Measurements from ENCODE around the gene GPR84.
A peak's percentile ranks its signal among the peaks of the same experiment; 100 is the strongest.
"Not testable (repeated sequence)": the region's sequence is repeated elsewhere in the genome, so short reads cannot be mapped to it uniquely, and the experiment has no call there.

GPR84 gene

DNA sequence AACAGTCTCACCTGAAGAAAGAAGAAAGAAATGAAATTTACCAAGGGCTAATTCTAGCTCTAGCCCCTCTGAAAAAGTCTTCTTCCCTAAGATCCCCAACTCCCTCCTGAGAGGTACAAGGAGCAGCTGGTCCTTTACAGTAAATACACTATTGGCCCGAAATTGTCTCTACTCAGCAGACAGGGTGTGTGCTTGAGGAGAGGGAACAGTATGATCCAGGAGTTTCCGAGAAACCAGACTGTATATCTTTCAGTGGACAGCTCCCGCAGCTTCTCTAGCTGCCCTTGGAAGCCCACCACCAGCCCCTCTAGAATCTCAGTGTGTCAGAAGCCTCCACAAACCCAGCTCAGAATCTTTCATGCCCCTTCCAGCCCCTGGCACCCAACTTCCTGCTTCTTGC, 8.1 kb downstream of the GPR84 start:
- DNase-seq, result no peak

- no peak for DNase-seq
Observed at GRCh38 chr12:54355104-54355815, 9.0 kb downstream of the GPR84 start.

GRCh38 chr12:54354271-54354670, 10.0 kb downstream of the GPR84 start:
- DNase-seq, result not testable (repeated sequence)

DNA sequence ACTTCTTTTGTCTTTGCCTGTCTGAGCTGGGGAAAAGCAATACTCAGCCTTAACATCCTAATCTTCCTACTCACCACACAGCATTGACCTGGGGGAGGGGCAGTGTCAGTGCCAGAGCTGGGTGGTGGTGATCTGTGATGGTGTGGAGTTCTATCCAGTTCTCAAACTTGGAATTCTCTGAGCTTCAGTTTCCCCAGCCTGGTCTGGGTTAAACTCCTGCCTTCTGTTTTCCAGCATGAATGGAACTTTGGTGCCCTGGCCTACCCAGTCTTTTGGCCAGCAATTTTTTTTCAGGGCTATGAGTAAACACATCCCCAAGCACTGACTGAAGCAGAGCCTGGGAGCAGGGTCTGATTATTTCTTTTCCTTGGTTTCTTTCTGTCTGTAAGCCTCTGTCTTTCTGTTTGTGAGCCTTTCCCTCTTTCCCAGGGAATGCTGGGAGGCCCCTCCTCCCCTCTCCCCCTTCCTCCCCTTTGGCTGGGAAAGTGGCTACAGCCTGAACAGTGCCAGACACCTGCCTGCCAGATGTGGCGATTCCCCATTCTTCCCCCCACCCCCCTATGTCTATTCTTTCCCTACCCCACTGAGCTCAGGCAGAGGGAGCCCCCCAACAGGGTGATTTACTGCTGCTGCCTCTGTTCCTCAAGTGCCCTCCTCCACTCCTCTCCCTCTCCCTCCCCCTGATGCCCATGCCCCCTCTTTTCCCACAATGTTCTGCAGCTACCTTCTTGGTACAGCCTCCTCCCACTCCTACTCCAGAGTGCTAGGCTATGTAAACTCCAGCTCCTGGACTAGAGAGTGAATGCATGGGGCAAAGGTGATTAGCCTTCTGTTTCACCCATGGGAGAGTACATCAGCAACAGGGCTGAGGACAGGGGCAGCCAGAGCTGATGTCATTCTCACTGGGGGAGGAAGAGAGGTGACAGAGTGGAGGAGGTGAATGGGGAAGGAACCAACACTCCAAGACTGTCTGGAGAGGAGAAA, 11.1 kb downstream of the GPR84 start:
- peak; percentile 62 for DNase-seq

GRCh38 chr12:54352022-54352531, 12.2 kb downstream of the GPR84 start:
- peak; percentile 71 for DNase-seq

GRCh38 chr12:54351341-54351740, 12.9 kb downstream of the GPR84 start:
- DNase-seq, result no peak

- no peak for DNase-seq
Observed at GRCh38 chr12:54350743-54351142, 13.5 kb downstream of the GPR84 start.

GRCh38 chr12:54349679-54350078, 14.6 kb downstream of the GPR84 start:
- no peak for DNase-seq

GRCh38 chr12:54349036-54349435, 15.2 kb downstream of the GPR84 start:
- no peak for DNase-seq

DNA sequence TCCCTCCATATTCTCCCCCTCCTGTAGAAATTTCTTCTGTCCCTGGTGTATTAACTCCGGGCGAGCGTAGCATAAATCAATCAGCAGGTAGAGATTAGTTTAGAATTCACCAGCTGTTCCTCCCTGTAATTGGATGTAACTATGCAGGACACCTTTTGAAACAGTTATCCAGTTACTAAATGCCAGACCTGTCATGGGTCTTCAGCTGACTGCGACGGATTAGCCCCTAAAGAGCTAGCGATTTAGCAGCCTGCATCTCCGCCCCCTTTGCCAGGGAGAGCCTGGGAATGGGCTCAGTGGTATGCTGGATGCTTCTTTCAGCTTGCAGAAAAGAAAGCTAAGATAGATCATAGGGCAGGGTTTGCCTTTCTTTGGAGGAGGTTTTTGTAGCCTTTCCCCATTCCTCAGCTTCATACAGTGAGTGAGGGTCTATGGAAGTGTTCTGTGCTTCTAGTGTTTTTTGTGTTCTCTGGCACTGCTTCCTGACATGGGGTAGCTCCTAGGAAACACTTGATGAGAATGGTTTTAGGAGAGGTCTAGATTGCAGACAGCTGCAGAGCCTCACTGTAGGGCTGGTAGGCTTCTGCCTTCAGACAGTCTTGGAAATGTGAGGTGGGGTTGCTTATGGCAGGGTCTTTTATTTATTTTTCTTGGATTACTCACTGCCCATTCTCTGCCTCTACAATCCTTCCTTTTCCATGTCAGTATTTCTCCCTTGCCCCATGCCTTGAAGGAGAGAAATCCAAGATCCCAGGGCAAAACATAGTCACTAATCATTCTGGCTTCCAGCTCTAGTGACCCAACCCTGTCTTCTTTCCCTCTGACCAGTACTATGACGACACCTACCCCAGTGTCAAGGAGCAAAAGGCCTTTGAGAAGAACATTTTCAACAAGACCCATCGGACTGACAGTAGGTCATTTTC, 22.6 kb downstream of the GPR84 start:
- no peak for DNase-seq

- DNase-seq, result no peak
Observed at GRCh38 chr12:54340846-54341245, 23.4 kb downstream of the GPR84 start.

DNA sequence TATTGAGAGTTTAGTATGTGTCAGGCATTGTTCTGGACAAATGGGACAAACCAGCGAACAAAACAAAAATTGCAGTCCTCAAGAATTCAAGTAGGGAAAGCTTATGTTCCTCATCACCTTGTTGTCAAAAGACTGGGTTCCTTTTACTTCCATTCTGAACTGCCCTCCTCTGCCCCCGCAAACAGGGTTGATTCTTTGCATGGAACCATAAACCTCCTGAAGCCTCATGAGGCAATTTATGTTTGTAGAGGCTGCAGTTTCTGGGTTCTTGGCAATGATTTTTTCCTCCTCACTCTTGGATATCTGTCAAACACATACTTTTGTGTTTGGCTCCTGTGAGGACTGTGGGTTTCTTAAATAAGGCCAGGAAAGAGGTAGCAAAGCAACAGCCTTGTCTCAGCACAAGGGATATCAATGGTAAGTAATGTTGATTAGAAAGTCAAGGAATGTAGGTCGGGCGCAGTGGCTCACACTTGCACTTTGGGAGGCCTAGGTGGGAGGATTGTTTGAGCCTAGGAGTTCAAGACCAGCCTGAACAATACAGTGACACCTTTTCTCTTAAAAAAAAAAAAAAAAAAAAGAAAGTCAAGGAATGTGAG, 25.5 kb downstream of the GPR84 start:
- DNase-seq, result no peak

DNA sequence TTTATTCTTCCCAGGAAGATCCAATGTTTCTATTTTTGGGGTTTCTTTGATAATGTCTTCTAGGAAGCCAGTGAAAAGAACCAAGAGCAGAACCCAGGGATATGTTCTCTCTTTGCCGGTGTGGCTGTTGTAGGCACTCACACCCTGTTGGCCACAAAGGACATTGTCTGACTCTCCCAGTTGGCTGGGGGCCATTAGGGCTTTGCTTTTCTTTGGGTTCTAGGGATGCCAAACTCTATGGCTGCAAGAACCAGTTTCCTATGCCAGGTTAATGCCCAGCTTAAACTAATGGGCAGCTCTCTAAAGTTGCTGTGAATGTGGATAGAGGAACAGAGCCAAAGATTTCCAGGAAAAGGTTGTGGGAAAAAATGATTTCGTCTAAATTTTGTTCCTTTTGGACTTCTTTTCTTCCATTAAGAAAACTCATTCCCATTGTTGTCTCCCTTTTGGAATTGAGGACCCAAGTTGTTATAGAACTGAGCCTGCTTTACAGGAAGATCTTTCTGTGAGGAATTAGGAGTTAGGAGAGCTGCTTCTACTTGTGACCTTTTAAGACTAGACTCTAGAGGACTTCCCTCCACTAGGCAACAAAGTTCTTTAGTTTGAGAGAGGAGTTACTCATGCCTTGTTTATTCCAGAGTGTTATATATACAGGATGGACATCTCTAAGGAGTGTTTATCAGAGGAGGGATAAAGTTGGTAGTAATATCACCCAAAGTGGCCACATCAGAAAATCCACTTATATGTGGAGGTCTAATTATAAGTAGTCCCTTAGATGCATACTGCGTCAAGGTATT, 26.2 kb downstream of the GPR84 start:
- DNase-seq, result no peak

DNA sequence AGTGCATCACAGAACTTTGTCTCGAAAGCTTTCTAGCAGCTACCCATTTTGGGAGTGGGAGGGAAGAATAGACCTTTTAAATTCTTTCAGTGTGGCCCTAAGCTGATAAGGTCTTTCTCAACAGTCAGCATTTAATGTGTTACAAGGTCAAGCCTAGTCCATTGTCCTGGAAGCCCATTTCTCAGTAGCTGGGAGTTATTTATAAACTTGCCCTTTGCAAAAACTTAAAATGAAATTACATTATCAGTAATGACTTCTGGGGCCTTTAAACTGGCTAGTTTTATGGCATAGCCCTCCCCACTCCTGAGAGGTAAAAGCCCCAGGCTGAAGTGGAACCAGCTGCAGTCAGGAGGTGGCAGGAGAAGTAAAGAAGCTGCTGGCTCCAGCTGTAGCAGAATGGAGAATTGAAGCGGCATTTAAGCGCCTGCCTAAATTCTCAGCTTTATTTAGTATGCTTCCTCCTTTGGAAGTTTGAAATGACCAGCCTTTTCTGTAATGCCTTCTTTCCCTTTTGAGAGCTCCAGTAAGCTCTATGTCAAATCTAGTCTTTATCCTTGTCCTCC, 26.9 kb downstream of the GPR84 start:
- DNase-seq, result no peak

DNA sequence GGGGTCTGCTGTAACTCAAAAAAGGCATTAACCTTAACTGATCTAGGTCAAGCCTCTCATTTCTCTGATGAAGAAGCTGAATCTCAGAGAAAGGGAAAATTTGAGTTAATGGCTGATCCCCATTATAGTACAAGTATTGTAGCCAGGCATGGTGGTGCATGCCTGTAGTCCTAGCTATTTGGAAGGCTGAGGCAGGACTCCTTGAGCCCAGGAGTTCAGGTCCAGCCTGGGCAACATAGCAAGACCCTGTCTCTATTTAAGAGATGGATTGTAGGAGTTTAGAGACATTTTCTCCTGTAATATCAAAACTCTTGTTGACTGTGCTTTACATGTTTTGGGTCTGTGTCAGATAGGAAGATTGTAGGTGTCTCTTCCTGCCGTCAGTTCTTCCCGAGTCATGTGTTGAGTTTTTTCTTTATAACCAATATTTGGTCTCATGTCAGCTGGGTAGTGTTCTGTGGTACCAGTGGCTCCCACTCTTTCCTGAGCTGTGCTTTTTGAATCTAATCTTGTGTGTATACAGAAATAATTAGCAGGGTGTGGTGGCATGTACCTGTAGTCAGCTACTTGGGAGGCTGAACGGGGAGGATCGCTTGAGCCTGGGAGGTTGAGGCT, 30.8 kb downstream of the GPR84 start:
- no peak for DNase-seq

DNA sequence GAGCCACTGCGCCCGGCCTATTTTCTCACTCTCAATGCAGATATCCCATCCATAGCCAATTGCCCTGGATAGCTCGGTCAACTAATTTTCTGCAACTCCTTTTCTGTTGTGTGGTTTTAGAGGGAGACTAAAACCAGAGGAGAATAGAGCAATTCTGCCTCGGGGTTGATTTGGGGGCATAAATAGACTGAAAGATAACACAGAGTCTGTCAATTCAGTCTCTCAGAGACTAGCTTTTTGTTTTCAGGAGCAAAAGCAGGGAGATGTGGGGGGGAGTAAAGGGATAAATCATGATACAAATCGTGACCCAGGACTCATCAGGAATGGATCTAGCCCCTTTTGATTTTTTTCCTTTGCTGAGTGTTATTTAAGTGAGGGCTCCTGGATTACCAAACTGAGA, 32.8 kb downstream of the GPR84 start:
- no peak for DNase-seq

GRCh38 chr12:54330442-54330841, 33.8 kb downstream of the GPR84 start:
- DNase-seq, result no peak

GRCh38 chr12:54329759-54330158, 34.5 kb downstream of the GPR84 start:
- no peak for DNase-seq

- no peak for DNase-seq
Observed at GRCh38 chr12:54328595-54329337, 35.5 kb downstream of the GPR84 start.

Data from right kidney (tissue), 1 donor.